Stomach (tissue), 9 donors: ENCODE results near the gene SUN1. TPM values are rescaled to one million over a fixed set of nuclear protein-coding genes. Genes with fewer than 3 reads are reported as not detected.

Source experiments
- DNase-seq, 2 donors: peaks; one replicate each; pipeline versions ENCODE4 v3.0.0 to v3.0.0-alpha.2; 2013 to 2019
- H3K27ac ChIP-seq, 5 donors: fragments of 200-600 bp in 4 of 5; sonication (generic) in 4 of 5; one replicate each; pipeline ENCODE4 v1.5.1; 2013 to 2019; ENCODE audit warnings: mild to moderate bottlenecking in 1 of 5, moderate library complexity in 1 of 5
- H3K27me3 ChIP-seq, 3 donors: fragments of 200-600 bp; sonication (generic); one replicate each; pipeline ENCODE4 v1.5.1; 2017 to 2019; ENCODE audit warnings: mixed run types in 1 of 3
- H3K36me3 ChIP-seq, 4 donors: fragments of 200-600 bp; sonication (generic); 1 replicate in 3 of 4; 2 replicates in 1 of 4; pipeline ENCODE4 v1.5.1; 2016 to 2019
- H3K4me1 ChIP-seq, 4 donors: fragments of 200-600 bp; sonication (generic); one replicate each; pipeline ENCODE4 v1.5.1; 2016 to 2019
- H3K4me3 ChIP-seq, 4 donors: fragments of 200-600 bp; sonication (generic) in 3 of 4; one replicate each; pipeline ENCODE4 v1.5.1; 2016 to 2019; ENCODE audit warnings: mild to moderate bottlenecking in 1 of 4
- H3K9me3 ChIP-seq, 4 donors: fragments of 200-600 bp; sonication (generic); one replicate each; pipeline ENCODE4 v1.5.1; 2016 to 2019
- CTCF ChIP-seq, 7 experiments: fragments of 450-650 bp in 4 of 7; fragments of 200-600 bp in 3 of 7; sonication (generic) in 3 of 7; IDR thresholded peaks; one replicate each; pipeline ENCODE4 v1.5.1; 2016 to 2019; ENCODE audit warnings: antibody characterized with exemption in 7 of 7, control low read depth in 2 of 7, mild to moderate bottlenecking in 1 of 7
- EP300 ChIP-seq: sonication (generic); formaldehyde crosslinking; IDR thresholded peaks from one replicate; pipeline ENCODE4 v1.6.1; 2017; ENCODE audit warnings: antibody characterized with exemption
- POLR2A ChIP-seq, 4 donors: fragments of 450-650 bp; IDR thresholded peaks; one replicate each; pipeline ENCODE4 v1.6.1; 2016; ENCODE audit warnings: antibody characterized with exemption in 4 of 4, control low read depth in 2 of 4, mild to moderate bottlenecking in 1 of 4, moderate library complexity in 1 of 4
- POLR2AphosphoS5 ChIP-seq, 3 donors: sonication (generic); formaldehyde crosslinking; IDR thresholded peaks; one replicate each; pipeline ENCODE4 v1.6.1; 2016; ENCODE audit warnings: antibody characterized with exemption in 3 of 3
- WGBS, 5 donors: extraction: QIAGEN DNeasy Blood & Tissue Kit in 3 of 5; methylation state at CpG; one replicate each; pipeline versions ENCODE4 v1.1.5 to v1.1.7; 2013 to 2018; 5-methylcytosine and 5-hydroxymethylcytosine counted together
- intact Hi-C: fragments of 100-400 bp; cut with DNase I; formaldehyde crosslinking; loops from one replicate; pipeline ENCODE4 v1.15.1; 2023; ENCODE audit warnings: low total_unique reads
- polyA plus RNA-seq, 3 donors: library from polyadenylated mRNA; stranded (reverse); fragments of 200-250 nt; gene quantifications; one replicate each; pipeline ENCODE4 v1.2.3, GENCODE V29; 2013
- total RNA-seq, 5 donors: library from RNA; depleted of rRNA; stranded (reverse); fragments of >200 nt; gene quantifications; one replicate each; pipeline versions ENCODE4 v1.1.0 to v1.2.3, GENCODE V29; 2014 to 2016
- donor health status: healthy with polysubstance abuse.
- donor health status: Bipolar disorder and iron deficiency.
- donor health status: healthy.

The SUN1 gene
- total and polyA plus RNA-seq, 8 donors: 15.9 to 242 (median 117) TPM

GRCh38 chr7:785416-785815 lies 46.9 kb upstream of the SUN1 start:
- no peak for DNase-seq

GRCh38 chr7:786472-787255 lies 45.6 kb upstream of the SUN1 start:
- no peak overlapping the region for H3K4me3 ChIP-seq
- TF ChIP-seq CTCF (IDR thresholded peaks at IDR 0.05) (peak in 5 of 7 experiments; percentile 85 to 95 (median 89)), EP300 (no peak), POLR2AphosphoS5 (IDR thresholded peaks at IDR 0.05) (peak in 1 of 3 donors; percentile 49)
- WGBS, 5 donors: 49 to 61% (median 56%) methylated on average over 10 to 11 of the region's 11 CpGs
- peak; percentile 80 to 86 for DNase-seq
- H3K4me1 ChIP-seq: peaks cover 0 to 18% (median 5%) of the 10 kb centered on the region in 4 donors
- H3K9me3 ChIP-seq: no peaks in the 10 kb centered on the region
- intact Hi-C loops: loop anchor here (5.0 kb wide), 1 partner anchor 86 kb away; no protein-coding TSS in a partner anchor
- peak overlapping the region in 2 of 5 donors; percentile 30 to 50 for H3K27ac ChIP-seq
- peaks cover 13 to 55% (median 50%) of the 10 kb centered on the region in 4 donors for H3K36me3 ChIP-seq
- no peaks in the 10 kb centered on the region for H3K27me3 ChIP-seq

More at GRCh38 chr7:785416-785815, 46.9 kb upstream of the SUN1 start:
- 90 to 95% (median 92%) methylated on average over 6 to 10 of the region's 10 CpGs for WGBS, 5 donors
- no peaks in the 10 kb centered on the region for H3K9me3 ChIP-seq
- no peak overlapping the region for H3K27ac ChIP-seq
- TF ChIP-seq POLR2A (IDR thresholded peaks at IDR 0.05): no peak
- TF ChIP-seq POLR2AphosphoS5 (IDR thresholded peaks at IDR 0.05): no peak
- TF ChIP-seq CTCF (IDR thresholded peaks at IDR 0.05): no peak
- TF ChIP-seq EP300: no peak
- peaks cover 13 to 66% (median 62%) of the 10 kb centered on the region in 4 donors for H3K36me3 ChIP-seq
- intact Hi-C loops: loop anchor here (5.0 kb wide), 1 partner anchor 87 kb away; no protein-coding TSS in a partner anchor
- H3K4me3 ChIP-seq: no peak overlapping the region
- no peaks in the 10 kb centered on the region for H3K27me3 ChIP-seq
- H3K4me1 ChIP-seq: peaks cover 0 to 18% (median 5%) of the 10 kb centered on the region in 4 donors

- no peak overlapping the region for H3K27ac ChIP-seq
- no peak for TF ChIP-seq POLR2A (IDR thresholded peaks at IDR 0.05)
- TF ChIP-seq POLR2AphosphoS5 (IDR thresholded peaks at IDR 0.05): no peak
- no peak for TF ChIP-seq EP300
- no peak for TF ChIP-seq CTCF (IDR thresholded peaks at IDR 0.05)
- intact Hi-C loops: loop anchor here (5.0 kb wide), 1 partner anchor 85 kb away; no protein-coding TSS in a partner anchor
- no peaks in the 10 kb centered on the region for H3K9me3 ChIP-seq
- H3K27me3 ChIP-seq: no peaks in the 10 kb centered on the region
- H3K36me3 ChIP-seq: peaks cover 13 to 46% (median 42%) of the 10 kb centered on the region in 4 donors
- 93 to 98% (median 95%) methylated on average over 21 to 27 of the region's 27 CpGs for WGBS, 5 donors
- H3K4me1 ChIP-seq: peaks cover 0 to 18% (median 5%) of the 10 kb centered on the region in 4 donors
- DNase-seq: no peak
- no peak overlapping the region for H3K4me3 ChIP-seq
Measured at GRCh38 chr7:787332-788240, 44.7 kb upstream of the SUN1 start.

- H3K9me3 ChIP-seq: no peaks in the 10 kb centered on the region
- no peak for DNase-seq
- H3K36me3 ChIP-seq: peaks cover 0 to 13% (median 9%) of the 10 kb centered on the region in 4 donors
- no peaks in the 10 kb centered on the region for H3K27me3 ChIP-seq
- no peak overlapping the region for H3K27ac ChIP-seq
- intact Hi-C loops: no loop called here
- TF ChIP-seq POLR2AphosphoS5 (IDR thresholded peaks at IDR 0.05): no peak
- TF ChIP-seq POLR2A (IDR thresholded peaks at IDR 0.05): no peak
- peaks cover 0 to 12% (median 5%) of the 10 kb centered on the region in 4 donors for H3K4me1 ChIP-seq
- no peak overlapping the region for H3K4me3 ChIP-seq
- 77 to 90% (median 83%) methylated on average over 5 of the region's 5 CpGs for WGBS, 5 donors
Measured at GRCh38 chr7:791519-791918, 40.8 kb upstream of the SUN1 start.
